Activated CD8-positive, alpha-beta T cell treated with anti-CD3 and anti-CD28 coated beads for 36 hours (primary cell): Measurements from ENCODE around the gene SP140L. TPM values are rescaled to one million over a fixed set of nuclear protein-coding genes. Genes with fewer than 3 reads are reported as not detected.
"Not testable (repeated sequence)": the region's sequence is repeated elsewhere in the genome, so short reads cannot be mapped to it uniquely, and the experiment has no call there.

ENCODE experiments used
- ATAC-seq: fragments of 200-7000 bp; cut with Tn5 transposase; one replicate; pipeline ENCODE4 v1.10.0; 2021; ENCODE audit warnings: mild to moderate bottlenecking, moderate library complexity
- CTCF ChIA-PET: fragments of 350-600 bp; sonication (Branson Sonifier 250); formaldehyde crosslinking; loops from one replicate; lab custom pipeline; 2021; ENCODE audit warnings: antibody characterized with exemption; lab: Charles Lee
- POLR2A ChIA-PET: fragments of 350-600 bp; sonication (Branson Sonifier 250); formaldehyde crosslinking; loops from one replicate; lab custom pipeline; 2021; ENCODE audit warnings: antibody characterized with exemption; lab: Charles Lee
- DNase-seq: peaks from one replicate; pipeline ENCODE4 v3.0.0-alpha.2; 2020
- H3K27ac Mint-ChIP-seq: one replicate; pipeline ENCODE4 v1.8.0; 2021; ENCODE audit warnings: mild to moderate bottlenecking, mixed read lengths
- H3K27me3 Mint-ChIP-seq: one replicate; pipeline ENCODE4 v1.8.0; 2021; ENCODE audit warnings: mixed read lengths
- H3K36me3 Mint-ChIP-seq: one replicate; pipeline ENCODE4 v1.8.0; 2021; ENCODE audit warnings: low read depth, mixed read lengths
- H3K4me1 Mint-ChIP-seq: one replicate; pipeline ENCODE4 v1.8.0; 2021; ENCODE audit warnings: low read depth, mixed read lengths
- H3K4me3 Mint-ChIP-seq: one replicate; pipeline ENCODE4 v1.8.0; 2021; ENCODE audit warnings: mild to moderate bottlenecking, moderate library complexity, mixed read lengths
- H3K9me3 Mint-ChIP-seq: one replicate; pipeline ENCODE4 v1.8.0; 2021; ENCODE audit warnings: mixed read lengths
- intact Hi-C: fragments of 100-400 bp; cut with micrococcal nuclease; formaldehyde crosslinking; loops from one replicate; pipeline ENCODE4 v1.10.0; 2022
- total RNA-seq, 2 experiments: library from RNA; stranded (reverse); gene quantifications; one replicate each; pipeline ENCODE4 v1.2.3, GENCODE V29; 2021
- TF ChIP-seq, protein P1 (sequence below): fragments of 200-600 bp; IDR thresholded peaks from one replicate; pipeline ENCODE4 v1.8.0; 2022; ENCODE audit warnings: antibody characterized with exemption, mild to moderate bottlenecking

SP140L gene
- total RNA-seq, 2 experiments from 2014 or later = 43.7 to 43.8 TPM

DNA sequence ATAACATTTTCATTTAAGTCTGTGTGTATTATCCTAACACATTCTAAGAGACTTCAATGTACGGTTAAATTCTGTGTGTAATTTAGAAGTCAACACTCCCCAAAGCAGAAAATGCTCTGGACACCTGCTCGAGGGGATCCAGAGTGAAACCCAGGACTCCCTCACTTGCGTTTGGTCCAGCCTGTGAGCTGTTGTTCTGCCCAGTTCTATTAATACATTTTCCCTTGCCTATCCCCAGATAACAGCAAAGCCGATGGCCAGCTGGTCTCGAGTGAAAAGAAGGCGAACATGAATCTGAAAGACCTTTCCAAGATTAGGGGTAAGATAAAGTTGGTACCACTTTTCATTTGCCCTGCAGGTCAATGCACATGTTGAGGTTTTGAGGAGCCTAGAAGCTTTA lies 58.0 kb downstream of the SP140L start:
- H3K36me3 Mint-ChIP-seq = peaks cover 52% of the 10 kb centered on the region
- CTCF ChIA-PET = no interaction called here
- H3K4me3 Mint-ChIP-seq = no peak overlapping the region
- no peaks in the 10 kb centered on the region for H3K9me3 Mint-ChIP-seq
- intact Hi-C loops = no loop called here
- H3K4me1 Mint-ChIP-seq = no peaks in the 10 kb centered on the region
- TF ChIP-seq, protein P1, sequence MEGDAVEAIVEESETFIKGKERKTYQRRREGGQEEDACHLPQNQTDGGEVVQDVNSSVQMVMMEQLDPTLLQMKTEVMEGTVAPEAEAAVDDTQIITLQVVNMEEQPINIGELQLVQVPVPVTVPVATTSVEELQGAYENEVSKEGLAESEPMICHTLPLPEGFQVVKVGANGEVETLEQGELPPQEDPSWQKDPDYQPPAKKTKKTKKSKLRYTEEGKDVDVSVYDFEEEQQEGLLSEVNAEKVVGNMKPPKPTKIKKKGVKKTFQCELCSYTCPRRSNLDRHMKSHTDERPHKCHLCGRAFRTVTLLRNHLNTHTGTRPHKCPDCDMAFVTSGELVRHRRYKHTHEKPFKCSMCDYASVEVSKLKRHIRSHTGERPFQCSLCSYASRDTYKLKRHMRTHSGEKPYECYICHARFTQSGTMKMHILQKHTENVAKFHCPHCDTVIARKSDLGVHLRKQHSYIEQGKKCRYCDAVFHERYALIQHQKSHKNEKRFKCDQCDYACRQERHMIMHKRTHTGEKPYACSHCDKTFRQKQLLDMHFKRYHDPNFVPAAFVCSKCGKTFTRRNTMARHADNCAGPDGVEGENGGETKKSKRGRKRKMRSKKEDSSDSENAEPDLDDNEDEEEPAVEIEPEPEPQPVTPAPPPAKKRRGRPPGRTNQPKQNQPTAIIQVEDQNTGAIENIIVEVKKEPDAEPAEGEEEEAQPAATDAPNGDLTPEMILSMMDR = no peak
- POLR2A ChIA-PET = no interaction called here
- no peaks in the 10 kb centered on the region for H3K27me3 Mint-ChIP-seq
- no peak for ATAC-seq
- H3K27ac Mint-ChIP-seq = no peak overlapping the region
- no peak for DNase-seq

- POLR2A ChIA-PET = interaction anchor here (0.6 kb wide), 2 partner anchors 14 to 29 kb away, joined by 3 read pairs; no protein-coding TSS in a partner anchor
- H3K36me3 Mint-ChIP-seq = peaks cover 77% of the 10 kb centered on the region
Observed at GRCh38 chr2:230394301-230394700, 67.3 kb downstream of the SP140L start.

GRCh38 chr2:230398698-230399097 lies 71.7 kb downstream of the SP140L start:
- H3K9me3 Mint-ChIP-seq, POLR2A ChIA-PET, DNase-seq, CTCF ChIA-PET, H3K27me3 Mint-ChIP-seq, H3K4me1 Mint-ChIP-seq, ATAC-seq, H3K4me3 Mint-ChIP-seq, H3K27ac Mint-ChIP-seq, intact Hi-C loops: not testable (repeated sequence)
- peaks cover 63% of the 10 kb centered on the region for H3K36me3 Mint-ChIP-seq

More at GRCh38 chr2:230394301-230394700, 67.3 kb downstream of the SP140L start:
- DNase-seq = no peak
- TF ChIP-seq, protein P1 = no peak
- peaks cover 2% of the 10 kb centered on the region for H3K4me1 Mint-ChIP-seq
- H3K27ac Mint-ChIP-seq = no peak overlapping the region
- CTCF ChIA-PET = no interaction called here
- intact Hi-C loops = no loop called here
- H3K27me3 Mint-ChIP-seq = no peaks in the 10 kb centered on the region
- no peak for ATAC-seq
- peaks cover 6% of the 10 kb centered on the region for H3K9me3 Mint-ChIP-seq
- no peak overlapping the region for H3K4me3 Mint-ChIP-seq

GRCh38 chr2:230400041-230400440 lies 73.0 kb downstream of the SP140L start:
- no peak for ATAC-seq
- CTCF ChIA-PET = no interaction called here
- intact Hi-C loops = no loop called here
- peaks cover 2% of the 10 kb centered on the region for H3K4me1 Mint-ChIP-seq
- H3K9me3 Mint-ChIP-seq = peaks cover 5% of the 10 kb centered on the region
- H3K4me3 Mint-ChIP-seq = no peak overlapping the region
- H3K27me3 Mint-ChIP-seq = no peaks in the 10 kb centered on the region
- POLR2A ChIA-PET = no interaction called here
- H3K36me3 Mint-ChIP-seq = peaks cover 55% of the 10 kb centered on the region
- TF ChIP-seq, protein P1 = no peak
- DNase-seq = no peak
- H3K27ac Mint-ChIP-seq = no peak overlapping the region

- H3K27ac Mint-ChIP-seq = no peak overlapping the region
- H3K27me3 Mint-ChIP-seq = no peaks in the 10 kb centered on the region
- POLR2A ChIA-PET = no interaction called here
- peaks cover 2% of the 10 kb centered on the region for H3K4me1 Mint-ChIP-seq
- intact Hi-C loops = no loop called here
- H3K9me3 Mint-ChIP-seq = peaks cover 4% of the 10 kb centered on the region
- peaks cover 53% of the 10 kb centered on the region for H3K36me3 Mint-ChIP-seq
- no peak for DNase-seq
- no peak for ATAC-seq
- TF ChIP-seq, protein P1 = no peak
- H3K4me3 Mint-ChIP-seq = no peak overlapping the region
- CTCF ChIA-PET = no interaction called here
Observed at GRCh38 chr2:230400454-230400853, 73.5 kb downstream of the SP140L start.

DNA sequence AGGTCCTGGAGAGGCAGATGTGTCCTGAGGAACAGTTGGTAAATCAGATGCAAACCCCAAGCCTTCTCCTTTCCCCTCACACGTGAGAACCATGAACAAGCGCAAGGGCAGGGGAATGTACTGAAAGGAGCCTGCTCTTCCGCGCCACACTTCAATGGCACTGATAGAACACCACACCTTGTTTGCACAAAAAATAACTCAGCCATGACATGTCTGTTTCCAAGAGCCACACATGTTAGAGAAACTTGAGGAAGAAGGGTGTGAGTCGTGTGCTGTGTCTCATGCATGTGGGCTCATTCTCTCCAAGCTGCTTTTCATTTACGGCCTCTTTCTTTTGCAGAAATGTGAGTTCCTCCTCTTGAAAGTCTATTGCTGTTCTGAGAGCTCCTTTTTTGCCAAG lies 74.0 kb downstream of the SP140L start:
- not testable (repeated sequence) for H3K9me3 Mint-ChIP-seq, ATAC-seq
- H3K36me3 Mint-ChIP-seq = peaks cover 52% of the 10 kb centered on the region

More for the DNA sequence above, 74.0 kb downstream of the SP140L start:
- CTCF ChIA-PET, POLR2A ChIA-PET, H3K4me1 Mint-ChIP-seq, H3K27me3 Mint-ChIP-seq, H3K4me3 Mint-ChIP-seq, H3K27ac Mint-ChIP-seq, intact Hi-C loops, DNase-seq: not testable (repeated sequence)
